ENCODE data around the gene HCN1.

Gene HCN1

GRCh38 chr5:45696206-45696836, at the start of gene HCN1:
HCN1 (minus strand) TSS chr5:45696380.
- no peaks in the 10 kb centered on the region for H3K4me1 ChIP-seq (ENCODE audit: control insufficient read depth in 1 of 2, insufficient read depth in 1 of 2, low read depth in 1 of 2, low read length in 1 of 2)
- peaks cover 60% of the 10 kb centered on the region for H3K27me3 ChIP-seq
- H3K4me3 ChIP-seq (ENCODE audit: low read depth in 1 of 2, low read length in 1 of 2) = no peak within 1 kb of the TSS
- H3K36me3 ChIP-seq = no peaks in the 10 kb centered on the region
- H3K9me3 ChIP-seq = no peaks in the 10 kb centered on the region
- no peak for TF ChIP-seq CTCF (IDR thresholded peaks at IDR 0.05)
- no peak within 1 kb of the TSS for H3K27ac ChIP-seq

- no peaks in the 10 kb centered on the region for H3K9me3 ChIP-seq
- H3K27ac ChIP-seq = no peak overlapping the region
- no peak overlapping the region for H3K4me3 ChIP-seq (ENCODE audit: low read depth in 1 of 2, low read length in 1 of 2)
- H3K36me3 ChIP-seq = no peaks in the 10 kb centered on the region
- H3K27me3 ChIP-seq = no peaks in the 10 kb centered on the region
- no peaks in the 10 kb centered on the region for H3K4me1 ChIP-seq (ENCODE audit: control insufficient read depth in 1 of 2, insufficient read depth in 1 of 2, low read depth in 1 of 2, low read length in 1 of 2)
- no peak for TF ChIP-seq CTCF (IDR thresholded peaks at IDR 0.05)
These were observed 44.9 kb upstream of the HCN1 start for GRCh38 chr5:45741110-45741509.

- TF ChIP-seq CTCF (IDR thresholded peaks at IDR 0.05) = no peak
- Histone ChIP-seq H3K27me3 (no peaks in the 10 kb centered on the region), H3K27ac (no peak overlapping the region), H3K9me3 (peaks cover 4% of the 10 kb centered on the region), H3K4me3 (ENCODE audit: low read depth in 1 of 2, low read length in 1 of 2) (no peak overlapping the region), H3K4me1 (ENCODE audit: control insufficient read depth in 1 of 2, insufficient read depth in 1 of 2, low read depth in 1 of 2, low read length in 1 of 2) (no peaks in the 10 kb centered on the region), H3K36me3 (no peaks in the 10 kb centered on the region)
These were observed 41.0 kb upstream of the HCN1 start for GRCh38 chr5:45737153-45737552.

- no peak overlapping the region for H3K27ac ChIP-seq
- no peaks in the 10 kb centered on the region for H3K36me3 ChIP-seq
- no peaks in the 10 kb centered on the region for H3K27me3 ChIP-seq
- H3K9me3 ChIP-seq = peaks cover 3% of the 10 kb centered on the region
- no peaks in the 10 kb centered on the region for H3K4me1 ChIP-seq (ENCODE audit: control insufficient read depth in 1 of 2, insufficient read depth in 1 of 2, low read depth in 1 of 2, low read length in 1 of 2)
- H3K4me3 ChIP-seq (ENCODE audit: low read depth in 1 of 2, low read length in 1 of 2) = no peak overlapping the region
- TF ChIP-seq CTCF (IDR thresholded peaks at IDR 0.05) = no peak
These were observed 29.4 kb upstream of the HCN1 start for GRCh38 chr5:45725537-45725936.

- Histone ChIP-seq H3K9me3 (no peaks in the 10 kb centered on the region), H3K4me1 (ENCODE audit: control insufficient read depth in 1 of 2, insufficient read depth in 1 of 2, low read depth in 1 of 2, low read length in 1 of 2) (no peaks in the 10 kb centered on the region), H3K4me3 (ENCODE audit: low read depth in 1 of 2, low read length in 1 of 2) (no peak overlapping the region), H3K27me3 (peaks cover 60% of the 10 kb centered on the region), H3K27ac (no peak overlapping the region), H3K36me3 (no peaks in the 10 kb centered on the region)
- no peak for TF ChIP-seq CTCF (IDR thresholded peaks at IDR 0.05)
These were observed 1.0 kb upstream of the HCN1 start for GRCh38 chr5:45697201-45697600.

GRCh38 chr5:45695804-45696156, 400 bp downstream of the HCN1 start:
- Histone ChIP-seq H3K27ac (no peak overlapping the region), H3K27me3 (peaks cover 60% of the 10 kb centered on the region), H3K9me3 (no peaks in the 10 kb centered on the region), H3K4me1 (ENCODE audit: control insufficient read depth in 1 of 2, insufficient read depth in 1 of 2, low read depth in 1 of 2, low read length in 1 of 2) (no peaks in the 10 kb centered on the region), H3K4me3 (ENCODE audit: low read depth in 1 of 2, low read length in 1 of 2) (no peak overlapping the region), H3K36me3 (no peaks in the 10 kb centered on the region)
- TF ChIP-seq CTCF (IDR thresholded peaks at IDR 0.05) = no peak
